Stimulated activated CD8-positive, alpha-beta memory T cell treated with anti-CD3 and anti-CD28 coated beads, Interleukin-4, amount 100 ng/mL, for 4 hours (primary cell): ENCODE results near the gene DIDO1.
"Not testable (repeated sequence)": the region's sequence is repeated elsewhere in the genome, so short reads cannot be mapped to it uniquely, and the experiment has no call there.

Experiments
- DNase-seq, 2 donors: peaks; one replicate each; pipeline ENCODE4 v3.0.0-alpha.2; 2020; ENCODE audit warnings: low read depth in 2 of 2, low spot score in 1 of 2

DIDO1 gene

GRCh38 chr20:62880935-62881661 is 45.2 kb downstream of the DIDO1 start:
- DNase-seq, result no peak

- DNase-seq, result no peak
These were observed 46.0 kb downstream of the DIDO1 start for GRCh38 chr20:62880147-62880934.

- DNase-seq, result no peak
These were observed 46.8 kb downstream of the DIDO1 start for GRCh38 chr20:62879275-62880146.

GRCh38 chr20:62878244-62879038 is 47.9 kb downstream of the DIDO1 start:
- no peak for DNase-seq

- no peak for DNase-seq
These were observed 49.1 kb downstream of the DIDO1 start for GRCh38 chr20:62876902-62877816.

- no peak for DNase-seq
These were observed 49.8 kb downstream of the DIDO1 start for GRCh38 chr20:62876501-62876901.

GRCh38 chr20:62875419-62876361 is 50.6 kb downstream of the DIDO1 start:
- DNase-seq, result no peak

- DNase-seq, result no peak
These were observed 51.4 kb downstream of the DIDO1 start for GRCh38 chr20:62874964-62875344.

- DNase-seq, result not testable (repeated sequence)
These were observed 52.6 kb downstream of the DIDO1 start for GRCh38 chr20:62873681-62874031.

- no peak for DNase-seq
These were observed 53.0 kb downstream of the DIDO1 start for GRCh38 chr20:62873280-62873679.

GRCh38 chr20:62872862-62873261 is 53.4 kb downstream of the DIDO1 start:
- DNase-seq, result no peak

- DNase-seq, result no peak
These were observed 54.0 kb downstream of the DIDO1 start for GRCh38 chr20:62872184-62872847.

GRCh38 chr20:62864207-62864606 is 62.1 kb downstream of the DIDO1 start:
- DNase-seq, result no peak

- DNase-seq, result peak; percentile 82 to 93
These were observed 64.5 kb downstream of the DIDO1 start, which contains the start of gene TCFL5 for GRCh38 chr20:62861726-62862336. Gene TCFL5 (minus strand): TSS chr20:62861822. CDS start chr20:62861670, 152 bp downstream.

GRCh38 chr20:62860924-62861691 is 65.2 kb downstream of the DIDO1 start:
- DNase-seq, result no peak

GRCh38 chr20:62860391-62860923 is 65.8 kb downstream of the DIDO1 start:
- DNase-seq, result no peak

- DNase-seq, result no peak
These were observed 66.6 kb downstream of the DIDO1 start for GRCh38 chr20:62859721-62860120.
